ENCODE results near the gene CCNI.

- no peak for TF ChIP-seq CTCF (IDR thresholded peaks at IDR 0.05)
- no peak for TF ChIP-seq POLR2AphosphoS5 (IDR thresholded peaks at IDR 0.05; ENCODE audit: low read depth, low read length)
- no peak for TF ChIP-seq MAX (IDR thresholded peaks at IDR 0.05; ENCODE audit: low read depth)
- no peak for TF ChIP-seq EP300 (IDR thresholded peaks at IDR 0.05; ENCODE audit: borderline replicate concordance in 1 of 2, low read depth in 1 of 2, low read length in 1 of 2)
These were observed 34.7 kb downstream of the CCNI start for GRCh38 chr4:77040854-77041725.

Data from SK-N-SH (cell line).